HepG2 (cell line): ENCODE measurements around the gene RAB23. TPM values are rescaled to one million over a fixed set of nuclear protein-coding genes. Genes with fewer than 3 reads are reported as not detected.

ENCODE experiments used
- ATAC-seq: fragments of 200-7000 bp; cut with Tn5 transposase; 3 replicates; pipeline ENCODE4 v1.9.1; 2020; ENCODE audit warnings: mild to moderate bottlenecking, moderate library complexity
- BruUV-seq: library from RNA; stranded (reverse); fragments of 400-500 nt; replicated peaks from 2 replicates; lab custom pipeline; 2021; lab: Mats Ljungman, UMichigan
- CTCF ChIA-PET: fragments of 300-600 bp; formaldehyde crosslinking; extraction: SDS; loops from one replicate; lab custom pipeline; 2021; ENCODE audit warnings: low total read pairs, inconsistent platforms, low intra/inter-chr PET ratio; lab: Yijun Ruan, JAX
- POLR2A ChIA-PET: fragments of 350-600 bp; sonication (Branson Sonifier 250); formaldehyde crosslinking; loops from one replicate; lab custom pipeline; 2020; ENCODE audit warnings: antibody characterized with exemption, inconsistent platforms; lab: Yijun Ruan, JAX
- DNase-seq: peaks from one replicate; pipeline ENCODE4 v3.0.0-alpha.2; 2015; ENCODE audit warnings: low spot score
- FAIRE-seq: peaks from 3 replicates; lab custom pipeline; 2011; peaks lifted over from hg19 to GRCh38; lab: Jason Lieb, UNC
- H2AFZ ChIP-seq: one replicate; pipeline ENCODE4 v1.6.1; 2011; ENCODE audit warnings: low read length, inconsistent platforms
- H3K27ac ChIP-seq: fragments of 300-600 bp; 3 replicates; pipeline ENCODE4 v1.8.0; 2011; ENCODE audit warnings: mixed run types, mild to moderate bottlenecking, mixed read lengths, low read length, inconsistent platforms; ENCODE audit not compliant: insufficient read depth; ENCODE audit errors: extremely low read length
- H3K27me3 ChIP-seq, 2 experiments: fragments of 200-600 bp in 1 of 2; 2 replicates in 1 of 2; 3 replicates in 1 of 2; pipeline versions ENCODE4 v1.6.0 to v1.8.0; 2011; ENCODE audit warnings: low read length in 2 of 2, mild to moderate bottlenecking in 2 of 2, moderate library complexity in 2 of 2, inconsistent platforms in 1 of 2; ENCODE audit not compliant: insufficient read depth in 2 of 2, control insufficient read depth in 1 of 2
- H3K36me3 ChIP-seq, 2 experiments: fragments of 200-600 bp in 1 of 2; replicated peaks in 1 of 2; 2 replicates in 1 of 2; 3 replicates in 1 of 2; pipeline versions ENCODE4 v1.5.1 to v1.8.0; 2011; ENCODE audit warnings: low read length in 2 of 2, inconsistent platforms in 1 of 2; ENCODE audit not compliant: insufficient read depth in 2 of 2, control insufficient read depth in 1 of 2
- H3K4me1 ChIP-seq: 2 replicates; pipeline ENCODE4 v1.5.1; 2012; ENCODE audit warnings: low read length, inconsistent platforms; ENCODE audit not compliant: insufficient read depth
- H3K4me2 ChIP-seq: 2 replicates; pipeline ENCODE4 v1.6.0; 2011; ENCODE audit warnings: low read depth, low read length, inconsistent platforms
- H3K4me3 ChIP-seq, 3 experiments: fragments of 200-600 bp in 1 of 3; sonication (generic), shearing (Covaris generic) in 1 of 3; replicated peaks in 1 of 3; 2 replicates each; pipeline ENCODE4 v1.5.1; 2011 to 2016; ENCODE audit warnings: low read length in 3 of 3, inconsistent platforms in 2 of 3, low read depth in 2 of 3, mild to moderate bottlenecking in 2 of 3, control low read depth in 1 of 3, mixed read lengths in 1 of 3; ENCODE audit not compliant: insufficient read depth in 1 of 3
- H3K79me2 ChIP-seq: one replicate; pipeline ENCODE4 v1.6.1; 2011; ENCODE audit warnings: low read length, inconsistent platforms; ENCODE audit not compliant: insufficient read depth
- H3K9ac ChIP-seq: 2 replicates; pipeline ENCODE4 v1.6.0; 2011; ENCODE audit warnings: mild to moderate bottlenecking, low read depth, low read length, inconsistent platforms; ENCODE audit not compliant: insufficient read depth
- H3K9me3 ChIP-seq: 2 replicates; pipeline ENCODE4 v1.5.1; 2012; ENCODE audit warnings: mild to moderate bottlenecking, low read length
- H4K20me1 ChIP-seq: 2 replicates; pipeline ENCODE4 v1.6.0; 2011; ENCODE audit warnings: inconsistent platforms, mild to moderate bottlenecking, low read length, moderate library complexity; ENCODE audit not compliant: insufficient read depth
- ERF ChIP-seq: IDR thresholded peaks from 2 replicates; pipeline ENCODE4 v1.6.1; 2018; ENCODE audit warnings: missing biosample characterization, missing genetic modification reagents
- FOSL2 ChIP-seq: sonication (generic); formaldehyde crosslinking; IDR thresholded peaks from 2 replicates; pipeline ENCODE4 v1.4.0; 2020; ENCODE audit warnings: missing genetic modification reagents
- GATAD2A ChIP-seq: IDR thresholded peaks from 2 replicates; pipeline ENCODE4 v1.6.1; 2016
- GLI4 ChIP-seq: sonication (generic); formaldehyde crosslinking; IDR thresholded peaks from 2 replicates; pipeline ENCODE4 v1.5.1; 2020; ENCODE audit warnings: missing genetic modification reagents, mild to moderate bottlenecking, moderate library complexity, borderline replicate concordance
- KAT8 ChIP-seq: IDR thresholded peaks from 2 replicates; pipeline ENCODE4 v1.6.1; 2016; ENCODE audit warnings: missing genetic modification reagents, missing compliant biosample characterization
- NFRKB ChIP-seq: fragments of 450-650 bp; IDR thresholded peaks from 2 replicates; pipeline ENCODE4 v1.6.1; 2017
- SAP130 ChIP-seq: IDR thresholded peaks from 2 replicates; pipeline ENCODE4 v1.6.1; 2016; ENCODE audit warnings: low read depth
- TAF15 ChIP-seq: fragments of 200-400 bp; formaldehyde crosslinking; IDR thresholded peaks from one replicate; pipeline ENCODE4 v1.6.1; 2018; ENCODE audit warnings: mild to moderate bottlenecking, low read depth, low read length; ENCODE audit not compliant: poor library complexity, severe bottlenecking
- U2AF1 ChIP-seq: fragments of 200-400 bp; formaldehyde crosslinking; optimal IDR thresholded peaks from 2 replicates; pipeline ENCODE3; 2017; ENCODE audit warnings: mild to moderate bottlenecking, low read depth, low read length
- UBTF ChIP-seq: sonication (generic); formaldehyde crosslinking; IDR thresholded peaks from 2 replicates; pipeline ENCODE4 v1.4.0; 2020; ENCODE audit warnings: mild to moderate bottlenecking, missing genetic modification reagents
- ZBTB20 ChIP-seq: sonication (generic); formaldehyde crosslinking; IDR thresholded peaks from 2 replicates; pipeline ENCODE4 v1.8.1; 2023; ENCODE audit warnings: missing genetic modification reagents, low read depth, mild to moderate bottlenecking, borderline replicate concordance
- ZFP37 ChIP-seq: sonication (generic); formaldehyde crosslinking; IDR thresholded peaks from 2 replicates; pipeline ENCODE4 v1.4.0; 2020; ENCODE audit warnings: missing genetic modification reagents, borderline replicate concordance
- ZNF264 ChIP-seq: sonication (generic); formaldehyde crosslinking; IDR thresholded peaks from 2 replicates; pipeline ENCODE4 v1.4.0; 2020; ENCODE audit warnings: missing genetic modification reagents
- ZNF33B ChIP-seq: sonication (generic); formaldehyde crosslinking; IDR thresholded peaks from 2 replicates; pipeline ENCODE4 v1.5.1; 2020; ENCODE audit warnings: mild to moderate bottlenecking, missing genetic modification reagents
- ZNF737 ChIP-seq: sonication (generic); formaldehyde crosslinking; IDR thresholded peaks from 2 replicates; pipeline ENCODE4 v1.5.0; 2020; ENCODE audit warnings: missing genetic modification reagents, mild to moderate bottlenecking, borderline replicate concordance
- ZNF780A ChIP-seq: sonication (generic); formaldehyde crosslinking; IDR thresholded peaks from 2 replicates; pipeline ENCODE4 v1.8.0; 2022; ENCODE audit warnings: mild to moderate bottlenecking, missing genetic modification reagents, moderate library complexity
- WGBS: methylation state at CpG from one replicate; pipeline ENCODE4 v1.1.6; 2017; ENCODE audit warnings: low lambda C conversion rate; 5-methylcytosine and 5-hydroxymethylcytosine counted together
- in situ Hi-C: cut with HindIII; loops from 2 replicates; pipeline ENCODE4 v1.10.0; 2017; ENCODE audit warnings: low pct_unique_long_range_greater_than_20kb; ENCODE audit not compliant: extremely low pct_ligation_motif_present
- intact Hi-C: fragments of 100-400 bp; cut with micrococcal nuclease; formaldehyde crosslinking; loops from one replicate; pipeline ENCODE4 v1.10.0; 2022; ENCODE audit not compliant: unreplicated experiment
- polyA plus RNA-seq, 8 experiments: library from polyadenylated mRNA; depleted of rRNA in 3 of 8; stranded (reverse) in 7 of 8; unstranded in 1 of 8; fragments of >200 nt; fragmentation: Illumina TruSeq in 4 of 8; extraction: Trizol in 4 of 8; gene quantifications; 2 replicates each; pipeline versions ENCODE4 v1.2.1 to v1.2.3, GENCODE V29; 2011 to 2016; ENCODE audit warnings: low read depth in 4 of 8, missing spikeins in 1 of 8, mixed read lengths in 1 of 8; ENCODE audit not compliant: insufficient read depth in 1 of 8
- total RNA-seq, 5 experiments: library from RNA; depleted of rRNA; stranded (reverse); fragments of >200 nt; fragmentation: Illumina TruSeq; extraction: Trizol; gene quantifications; 2 replicates each; pipeline ENCODE4 v1.2.3, GENCODE V29; 2016; ENCODE audit warnings: low read depth in 1 of 5
- TF ChIP-seq, protein P1 (sequence below): sonication (generic); formaldehyde crosslinking; IDR thresholded peaks from 2 replicates; pipeline ENCODE4 v1.4.0; 2020; ENCODE audit warnings: missing genetic modification reagents, borderline replicate concordance

The RAB23 gene
- total and polyA plus RNA-seq, 2 of the 13 experiments (the other 11 are each of a cell fraction or from before 2014, with no cell fraction given): 5.5 to 16.4 TPM

DNA sequence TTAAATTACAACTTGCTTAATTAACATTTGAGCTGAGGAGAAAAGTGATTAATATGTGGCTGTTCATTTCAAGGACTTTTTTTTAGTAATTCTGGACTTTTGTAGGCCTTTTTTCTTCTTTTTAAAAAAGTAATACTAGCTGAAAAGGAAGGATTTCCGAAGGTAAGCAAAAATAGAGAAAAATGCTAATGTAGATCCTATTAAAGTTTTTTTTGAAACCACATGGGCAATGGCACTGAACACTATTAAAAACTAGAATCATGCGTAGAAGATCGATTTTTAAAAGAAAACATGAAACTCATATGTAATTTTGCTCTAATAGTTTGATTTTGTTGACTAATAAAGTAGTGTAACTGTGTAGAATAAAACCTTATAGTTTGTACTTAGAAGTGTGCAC lies 47.6 kb downstream of the RAB23 start (continued):
- TF ChIP-seq, protein P1, sequence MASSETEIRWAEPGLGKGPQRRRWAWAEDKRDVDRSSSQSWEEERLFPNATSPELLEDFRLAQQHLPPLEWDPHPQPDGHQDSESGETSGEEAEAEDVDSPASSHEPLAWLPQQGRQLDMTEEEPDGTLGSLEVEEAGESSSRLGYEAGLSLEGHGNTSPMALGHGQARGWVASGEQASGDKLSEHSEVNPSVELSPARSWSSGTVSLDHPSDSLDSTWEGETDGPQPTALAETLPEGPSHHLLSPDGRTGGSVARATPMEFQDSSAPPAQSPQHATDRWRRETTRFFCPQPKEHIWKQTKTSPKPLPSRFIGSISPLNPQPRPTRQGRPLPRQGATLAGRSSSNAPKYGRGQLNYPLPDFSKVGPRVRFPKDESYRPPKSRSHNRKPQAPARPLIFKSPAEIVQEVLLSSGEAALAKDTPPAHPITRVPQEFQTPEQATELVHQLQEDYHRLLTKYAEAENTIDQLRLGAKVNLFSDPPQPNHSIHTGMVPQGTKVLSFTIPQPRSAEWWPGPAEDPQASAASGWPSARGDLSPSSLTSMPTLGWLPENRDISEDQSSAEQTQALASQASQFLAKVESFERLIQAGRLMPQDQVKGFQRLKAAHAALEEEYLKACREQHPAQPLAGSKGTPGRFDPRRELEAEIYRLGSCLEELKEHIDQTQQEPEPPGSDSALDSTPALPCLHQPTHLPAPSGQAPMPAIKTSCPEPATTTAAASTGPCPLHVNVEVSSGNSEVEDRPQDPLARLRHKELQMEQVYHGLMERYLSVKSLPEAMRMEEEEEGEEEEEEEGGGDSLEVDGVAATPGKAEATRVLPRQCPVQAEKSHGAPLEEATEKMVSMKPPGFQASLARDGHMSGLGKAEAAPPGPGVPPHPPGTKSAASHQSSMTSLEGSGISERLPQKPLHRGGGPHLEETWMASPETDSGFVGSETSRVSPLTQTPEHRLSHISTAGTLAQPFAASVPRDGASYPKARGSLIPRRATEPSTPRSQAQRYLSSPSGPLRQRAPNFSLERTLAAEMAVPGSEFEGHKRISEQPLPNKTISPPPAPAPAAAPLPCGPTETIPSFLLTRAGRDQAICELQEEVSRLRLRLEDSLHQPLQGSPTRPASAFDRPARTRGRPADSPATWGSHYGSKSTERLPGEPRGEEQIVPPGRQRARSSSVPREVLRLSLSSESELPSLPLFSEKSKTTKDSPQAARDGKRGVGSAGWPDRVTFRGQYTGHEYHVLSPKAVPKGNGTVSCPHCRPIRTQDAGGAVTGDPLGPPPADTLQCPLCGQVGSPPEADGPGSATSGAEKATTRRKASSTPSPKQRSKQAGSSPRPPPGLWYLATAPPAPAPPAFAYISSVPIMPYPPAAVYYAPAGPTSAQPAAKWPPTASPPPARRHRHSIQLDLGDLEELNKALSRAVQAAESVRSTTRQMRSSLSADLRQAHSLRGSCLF (CRISPR knock-in tag): no peak

- intact Hi-C loops: loop anchor here (2.0 to 5.0 kb wide), 6 partner anchors 31 to 272 kb away; partner anchors contain the start of genes BEND6, PRIM2 and RAB23
- ATAC-seq (no peak), DNase-seq (peak; percentile 60), FAIRE-seq (no peak)
- ChIA-PET CTCF (no interaction called here), POLR2A (no interaction called here)
- H3K9ac ChIP-seq: peak overlapping the region; percentile 89
- in situ Hi-C loops: no loop called here
- H4K20me1 ChIP-seq: no peaks in the 10 kb centered on the region
- peak overlapping the region; percentile 69 to 90 (median 72) for H3K4me3 ChIP-seq
- WGBS: 13% methylated on average over 5 of the region's 5 CpGs
- peak overlapping the region; percentile 94 for H3K27ac ChIP-seq
- H3K27me3 ChIP-seq: no peaks in the 10 kb centered on the region; a peak in 1 of 5 replicates
- no TSS peak for BruUV-seq
- no peaks in the 10 kb centered on the region; a peak in 3 of 5 replicates for H3K36me3 ChIP-seq
- H3K9me3 ChIP-seq: no peaks in the 10 kb centered on the region
- H2AFZ ChIP-seq: no peak overlapping the region
- H3K79me2 ChIP-seq: peaks cover 64% of the 10 kb centered on the region
- peak overlapping the region; percentile 97 for H3K4me2 ChIP-seq
- peaks cover 51% of the 10 kb centered on the region for H3K4me1 ChIP-seq
- TF ChIP-seq ERF (CRISPR knock-in tag): no peak
- 0 out of 2 replicates have a peak, but pooled peaks have one; percentile 29 for TF ChIP-seq GLI4
- TF ChIP-seq UBTF: no peak
- TF ChIP-seq ZNF264 (CRISPR knock-in tag): peak; percentile 6; the same call in 1 of the 2 replicates
- TF ChIP-seq SAP130 (CRISPR knock-in tag): peak; percentile 24; the same call in 1 of the 2 replicates
- no peak for TF ChIP-seq ZNF737 (CRISPR knock-in tag)
- TF ChIP-seq ZNF780A: no peak
- TF ChIP-seq KAT8 (CRISPR knock-in tag): 0 out of 2 replicates have a peak, but pooled peaks have one; percentile 2
- TF ChIP-seq FOSL2 (CRISPR knock-in tag): peak; percentile 72
- peak; percentile 44 for TF ChIP-seq GATAD2A (CRISPR knock-in tag)
- TF ChIP-seq U2AF1: no peak
- TF ChIP-seq NFRKB: no peak
- no peak for TF ChIP-seq TAF15
- TF ChIP-seq ZFP37 (CRISPR knock-in tag): no peak
- no peak for TF ChIP-seq ZBTB20 (CRISPR knock-in tag)
- 0 out of 2 replicates have a peak, but pooled peaks have one; percentile 34 for TF ChIP-seq ZNF33B (CRISPR knock-in tag)
Measured at GRCh38 chr6:57173886-57174510, 48.1 kb downstream of the RAB23 start.
